ENCODE results near the gene HGFAC. TPM values are rescaled to one million over a fixed set of nuclear protein-coding genes. Genes with fewer than 3 reads are reported as not detected.

The HGFAC gene
- total and polyA plus RNA-seq, 10 of the 15 experiments (the other 5 are each of a cell fraction or from before 2014, with no cell fraction given): 0.38 TPM; not detected in 9

- Histone ChIP-seq H4K20me1 (ENCODE audit: control insufficient read depth, insufficient read depth) (no peaks in the 10 kb centered on the region), H3K27ac (ENCODE audit: control insufficient read depth, insufficient read depth) (no peak overlapping the region), H3K27me3 (replicated peaks in 1 of 2; ENCODE audit: control insufficient read depth in 2 of 2, insufficient read depth in 2 of 2, low read length in 1 of 2) (no peaks in the 10 kb centered on the region), H2AFZ (ENCODE audit: control insufficient read depth, low read depth, low read length) (no peak overlapping the region), H3K79me2 (ENCODE audit: control insufficient read depth, insufficient read depth, low read length) (no peaks in the 10 kb centered on the region), H3K4me1 (ENCODE audit: control insufficient read depth, insufficient read depth, low read length) (no peaks in the 10 kb centered on the region), H3K9me3 (replicated peaks; ENCODE audit: control insufficient read depth, insufficient read depth, low read length) (no peaks in the 10 kb centered on the region), H3K4me3 (no peak overlapping the region), H3K9ac (ENCODE audit: control insufficient read depth, insufficient read depth, low read length) (no peak overlapping the region), H3K36me3 (ENCODE audit: control insufficient read depth in 2 of 2, insufficient read depth in 2 of 2, low read length in 1 of 2) (peaks cover 0 to 1% of the 10 kb centered on the region in 2 experiments; a peak in 2 of 4 replicates), H3K4me2 (ENCODE audit: control insufficient read depth, insufficient read depth) (no peak overlapping the region)
- no TSS peak for BruUV-seq (replicated peaks)
- no peak for DNase-seq (ENCODE audit: low read depth, low spot score)
- ChIA-PET CTCF (no interaction called here), RAD21 (ENCODE audit: unreplicated experiment) (no interaction called here), POLR2A (no interaction called here), SMC1A (ENCODE audit: uncharacterized antibody, unreplicated experiment) (no interaction called here)
- intact Hi-C loops (cut with micrococcal nuclease; ENCODE audit: unreplicated experiment) (no loop called here), in situ Hi-C loops (cut with MboI) (no loop called here)
- no peak for ATAC-seq
- WGBS (ENCODE audit: insufficient coverage, insufficient replicate concordance, low lambda C conversion rate, missing lambda C conversion rate): 55% methylated on average over 8 of the region's 11 CpGs
- no peak for FAIRE-seq
- TF ChIP-seq NR2C2 (IDR thresholded peaks at IDR 0.05; ENCODE audit: borderline replicate concordance, control insufficient read depth, insufficient read length, low read depth): no peak
- TF ChIP-seq HSF1 (IDR thresholded peaks at IDR 0.05; ENCODE audit: low read depth, low read length): no peak
- TF ChIP-seq HDGF (IDR thresholded peaks at IDR 0.05): no peak
- TF ChIP-seq JUNB (IDR thresholded peaks at IDR 0.05): no peak
- TF ChIP-seq HDAC2 (IDR thresholded peaks at IDR 0.05): no peak
- TF ChIP-seq NR2C1 (IDR thresholded peaks at IDR 0.05): no peak
- no peak for TF ChIP-seq CREM (IDR thresholded peaks at IDR 0.05; ENCODE audit: low read depth)
- no peak for TF ChIP-seq USF1 (IDR thresholded peaks at IDR 0.05; ENCODE audit: borderline replicate concordance, extremely low read length, insufficient read depth, low read depth, low read length)
- no peak for TF ChIP-seq RB1 (IDR thresholded peaks at IDR 0.05; ENCODE audit: borderline replicate concordance)
- TF ChIP-seq CBFB (IDR thresholded peaks at IDR 0.05; ENCODE audit: low read depth): no peak
- TF ChIP-seq POLR2AphosphoS5 (IDR thresholded peaks at IDR 0.05; ENCODE audit: low read length): no peak
- TF ChIP-seq ZSCAN29 (IDR thresholded peaks at IDR 0.05): no peak
- no peak for TF ChIP-seq NBN (IDR thresholded peaks at IDR 0.05)
- no peak for TF ChIP-seq ZNF384 (IDR thresholded peaks at IDR 0.05; ENCODE audit: borderline replicate concordance, low read depth, low read length)
- TF ChIP-seq TAF1 (IDR thresholded peaks at IDR 0.05; ENCODE audit: borderline replicate concordance, low read depth, low read length): no peak
- no peak for TF ChIP-seq POLR2AphosphoS2 (IDR thresholded peaks at IDR 0.05; ENCODE audit: low read depth, low read length)
- TF ChIP-seq SMAD5 (IDR thresholded peaks at IDR 0.05; ENCODE audit: low read depth): no peak
- TF ChIP-seq SKIL (IDR thresholded peaks at IDR 0.05; ENCODE audit: low read depth, poor library complexity, severe bottlenecking): no peak
- no peak for TF ChIP-seq SREBF2 (IDR thresholded peaks at IDR 0.05; ENCODE audit: low read length)
These were observed 56.6 kb downstream of the HGFAC start for GRCh38 chr4:3498407-3498806.

All from GM12878 (cell line).